Activated gamma-delta T cell treated with anti-CD3 and anti-CD28 coated beads, Interleukin-2, amount 50 U/mL, for 16 hours (primary cell): ENCODE measurements around the gene DYRK1A.
"Not testable (repeated sequence)": the region's sequence is repeated elsewhere in the genome, so short reads cannot be mapped to it uniquely, and the experiment has no call there.

Experiments used
- DNase-seq: peaks from one replicate; pipeline ENCODE4 v3.0.0-alpha.2; 2020; ENCODE audit warnings: low read depth

The DYRK1A gene

DNA sequence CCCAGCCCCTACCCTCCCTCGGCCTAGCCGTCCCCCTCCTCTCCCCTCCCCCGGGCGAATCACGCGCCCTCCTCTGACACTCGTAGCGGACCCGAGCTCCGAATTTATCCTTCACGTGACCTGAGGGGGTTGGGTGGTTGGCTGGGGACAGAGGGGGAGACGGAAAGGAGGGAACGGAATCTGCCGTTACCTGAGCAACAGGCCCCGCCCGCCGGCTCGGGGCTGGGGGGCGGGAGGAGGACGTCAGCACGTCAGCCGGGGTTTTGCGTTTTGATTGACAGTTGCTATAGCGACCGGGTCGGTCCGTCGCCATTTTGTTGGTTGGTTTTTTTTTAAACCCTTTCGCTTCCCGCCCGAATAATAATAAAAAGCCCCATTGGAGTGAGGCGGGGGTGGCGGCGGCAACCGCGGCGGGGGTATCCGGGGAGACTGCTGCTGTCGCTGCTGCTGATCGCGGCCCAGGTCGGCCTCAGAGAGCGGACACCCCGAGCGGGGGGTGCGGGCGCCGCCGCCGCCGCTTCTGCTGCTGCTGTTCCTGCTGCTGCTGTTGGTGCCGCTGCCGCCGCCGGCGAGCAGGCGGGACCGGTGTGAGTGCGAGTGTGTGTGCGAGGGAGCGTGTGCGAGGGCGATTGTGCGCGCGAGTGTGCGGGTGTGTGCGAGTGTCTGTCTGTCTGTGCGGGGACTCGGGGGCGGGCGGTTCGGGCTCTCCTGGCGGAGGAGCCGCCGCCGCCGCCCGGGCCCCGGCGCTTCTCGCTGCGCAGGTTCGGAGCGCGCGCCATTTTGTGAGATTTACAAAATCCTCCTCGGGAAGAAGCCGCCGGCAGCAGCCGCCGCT lies at the start of gene DYRK1A:
TSS of gene DYRK1A (plus strand) at position 292 of the 835 bp plus-strand sequence. CDS start 53,602 bp downstream, outside the sequence.
- peak; percentile 98 for DNase-seq

DNA sequence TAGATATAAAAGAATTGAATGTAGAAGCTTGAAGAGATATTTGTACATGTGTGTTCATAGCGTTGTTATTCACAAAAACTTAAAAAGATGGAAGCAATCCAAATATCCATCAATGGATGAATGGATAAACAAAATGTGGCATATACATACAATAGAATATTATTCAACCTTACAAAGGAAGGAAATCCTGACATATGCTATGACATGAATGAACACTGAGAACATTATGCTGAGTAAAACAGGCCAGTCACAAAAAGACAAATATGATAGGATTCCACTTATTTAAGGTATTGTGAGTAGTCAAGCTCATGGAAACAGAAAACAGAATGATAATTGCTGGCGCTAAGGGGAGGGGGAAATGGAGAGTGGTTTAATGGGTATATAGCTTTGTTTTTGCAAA lies 47.0 kb upstream of the DYRK1A start:
- DNase-seq = no peak

DNA sequence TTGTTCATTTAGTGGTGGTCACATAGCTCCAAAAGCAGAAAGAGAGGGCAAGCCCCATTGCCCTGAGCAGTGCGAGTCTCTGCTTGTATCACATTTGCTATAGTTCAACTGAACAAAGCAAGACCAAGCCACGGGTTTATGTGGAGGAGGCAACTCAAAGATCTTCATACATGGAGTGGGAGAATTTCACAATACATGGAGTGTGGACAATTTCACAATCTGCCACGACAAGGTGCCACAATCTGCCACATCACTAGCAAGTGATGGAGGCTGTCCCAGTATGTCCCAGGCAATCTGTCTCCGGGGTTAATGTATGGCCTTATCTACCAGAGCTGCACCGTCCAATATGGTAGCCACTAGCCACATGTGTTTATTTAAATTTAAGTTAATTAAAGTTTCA lies 44.5 kb upstream of the DYRK1A start:
- no peak for DNase-seq

DNA sequence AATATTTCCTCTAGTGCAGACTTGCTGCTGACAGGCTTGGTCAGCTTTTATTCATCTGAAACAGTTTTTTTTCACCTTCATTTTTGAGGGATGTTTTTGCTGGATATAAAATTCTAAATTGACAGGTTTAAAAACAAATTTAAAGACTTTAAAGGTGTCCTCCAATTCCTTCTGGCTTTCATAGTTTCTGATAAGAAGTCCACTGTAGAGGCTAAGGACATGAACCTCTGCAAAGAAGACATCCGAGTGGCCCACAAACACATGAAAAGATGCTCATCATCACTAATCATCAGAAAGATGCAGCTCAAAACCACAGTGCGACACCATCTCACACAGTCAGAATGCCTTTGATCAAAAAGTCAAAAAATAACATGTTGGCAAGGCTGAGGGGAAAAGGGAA lies 42.0 kb upstream of the DYRK1A start:
- no peak for DNase-seq

DNA sequence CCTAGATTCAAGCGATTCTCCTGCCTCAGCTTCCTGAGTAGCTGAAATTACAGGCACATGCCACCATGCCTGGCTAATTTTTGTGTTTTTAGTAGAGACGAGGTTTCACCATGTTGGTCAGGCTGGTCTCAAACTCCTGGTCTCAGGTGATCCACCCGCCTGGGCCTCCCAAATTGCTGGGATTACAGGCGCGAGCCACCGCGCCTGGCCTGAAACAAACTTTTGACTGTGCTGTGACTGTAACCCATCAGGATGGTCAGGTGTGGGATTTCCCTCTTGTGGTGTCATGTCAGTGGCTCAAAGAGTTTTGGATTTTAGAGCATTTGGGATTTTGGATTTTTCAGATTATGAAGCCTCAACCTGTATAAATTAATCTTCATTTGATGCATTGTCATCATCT lies 38.4 kb upstream of the DYRK1A start:
- DNase-seq = not testable (repeated sequence)

DNA sequence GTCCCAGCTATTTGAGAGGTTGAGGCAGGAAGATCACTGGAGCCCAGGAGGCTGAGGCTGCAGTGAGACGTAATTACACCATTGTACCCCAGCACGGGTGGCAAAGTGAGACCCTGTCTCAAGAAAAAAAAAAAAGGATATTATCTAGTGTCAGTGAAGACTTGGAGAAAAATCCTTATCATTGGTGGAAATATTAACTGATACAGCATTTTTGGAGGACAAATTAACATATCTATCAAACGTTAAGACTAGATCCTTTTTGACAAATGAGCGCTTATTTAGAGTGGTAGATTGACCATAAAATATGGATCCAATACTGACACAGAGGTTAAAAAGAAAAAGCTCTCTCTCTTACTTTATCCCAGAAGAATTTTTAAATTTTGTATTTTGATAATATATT lies 35.2 kb upstream of the DYRK1A start:
- no peak for DNase-seq

DNA sequence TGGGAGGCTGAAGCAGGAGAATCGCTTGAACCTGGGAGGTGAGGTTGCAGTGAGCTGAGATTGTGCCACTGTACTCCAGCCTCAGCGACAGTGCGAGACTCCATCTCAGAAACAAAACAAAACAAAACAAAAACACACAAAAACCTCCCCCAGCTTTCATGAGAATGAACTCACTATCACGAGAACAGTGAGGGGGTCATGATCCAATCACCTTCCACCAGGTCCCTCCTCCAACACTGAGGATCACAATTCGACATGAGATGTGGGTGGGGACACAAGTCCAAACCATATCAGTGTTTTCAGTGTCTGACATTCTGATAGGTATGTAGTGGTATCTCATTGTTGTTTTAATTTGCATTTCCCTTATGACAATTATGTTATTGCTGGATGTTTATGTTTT lies 31.5 kb upstream of the DYRK1A start:
- DNase-seq = no peak

DNA sequence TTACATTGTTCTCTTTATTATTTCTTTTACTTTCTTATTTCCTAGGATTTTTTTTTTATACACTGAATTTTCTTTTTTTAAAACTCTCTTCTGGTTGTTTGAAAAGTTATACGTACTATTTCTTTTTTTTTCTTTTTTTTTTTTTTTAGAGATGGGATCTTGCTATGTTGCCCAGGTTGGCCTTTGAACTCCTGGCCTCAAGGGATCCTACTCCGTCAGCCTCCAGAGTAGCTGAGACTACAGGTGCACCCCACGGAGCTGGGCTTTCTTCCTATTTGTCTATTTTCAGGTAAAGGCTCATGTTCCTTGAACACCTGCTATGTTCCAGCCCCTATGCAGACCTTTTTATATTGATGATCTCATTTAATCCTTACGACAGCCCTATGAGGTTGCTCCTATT lies 29.4 kb upstream of the DYRK1A start:
- DNase-seq = no peak

DNA sequence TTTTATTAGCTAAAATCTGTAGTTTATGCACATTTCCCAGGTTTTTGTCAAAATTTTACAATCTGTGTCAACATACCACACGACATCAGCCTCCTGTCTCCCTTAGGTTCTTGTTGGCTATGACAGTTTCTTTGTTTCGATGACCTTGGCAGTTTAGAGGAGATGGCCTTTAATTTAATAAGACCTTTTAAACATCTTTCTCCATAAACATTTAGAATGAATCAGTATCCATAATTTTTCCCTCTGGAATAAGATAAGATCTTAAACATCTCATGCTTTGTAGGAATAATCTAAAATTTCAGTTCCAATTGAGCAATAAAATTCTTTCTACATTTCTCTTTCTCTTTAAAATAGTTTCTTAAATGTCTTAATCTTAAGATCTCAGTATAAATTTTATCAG lies 28.7 kb upstream of the DYRK1A start:
- DNase-seq = no peak

DNA sequence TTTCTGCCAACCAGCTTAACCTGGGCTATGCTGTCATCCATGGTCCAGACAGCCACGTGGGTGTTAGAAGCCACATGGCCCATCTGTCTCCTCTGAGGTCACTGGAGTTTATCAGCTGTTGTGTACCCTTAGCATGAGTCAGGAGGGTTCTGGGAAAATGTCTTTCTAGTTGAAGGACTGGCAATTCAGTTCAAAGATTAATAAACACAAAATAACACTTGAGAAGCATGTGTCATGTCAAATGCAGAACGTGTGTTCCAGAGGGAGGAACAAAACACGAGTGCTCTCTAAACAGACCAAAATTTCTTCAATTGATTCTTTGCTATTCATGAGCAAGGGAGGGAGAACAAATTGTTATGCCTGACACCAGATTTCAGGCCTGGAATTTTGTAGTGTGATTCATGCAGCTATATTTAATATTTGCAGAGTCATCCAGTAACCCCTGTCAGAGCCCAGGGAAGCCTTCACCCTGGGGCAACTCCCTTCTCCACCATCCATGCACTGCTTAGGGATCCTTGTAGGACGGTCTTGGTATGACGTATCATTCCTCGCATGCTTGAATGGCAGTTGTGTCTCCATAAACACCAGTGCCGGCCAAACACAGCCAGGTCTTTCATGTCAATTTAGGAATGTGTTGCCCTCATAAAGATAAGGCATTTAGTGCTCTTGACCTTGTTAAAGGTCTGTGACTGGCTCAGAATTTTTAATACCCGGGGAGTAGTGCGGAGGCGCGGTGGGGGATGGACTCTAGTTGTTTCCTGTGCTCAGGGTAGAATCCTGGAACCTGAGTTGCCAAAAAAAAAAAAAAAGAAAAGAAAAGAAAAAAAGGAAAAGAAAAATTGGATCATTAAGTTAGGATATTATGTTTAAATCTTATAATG lies 27.7 kb upstream of the DYRK1A start:
- DNase-seq = no peak

DNA sequence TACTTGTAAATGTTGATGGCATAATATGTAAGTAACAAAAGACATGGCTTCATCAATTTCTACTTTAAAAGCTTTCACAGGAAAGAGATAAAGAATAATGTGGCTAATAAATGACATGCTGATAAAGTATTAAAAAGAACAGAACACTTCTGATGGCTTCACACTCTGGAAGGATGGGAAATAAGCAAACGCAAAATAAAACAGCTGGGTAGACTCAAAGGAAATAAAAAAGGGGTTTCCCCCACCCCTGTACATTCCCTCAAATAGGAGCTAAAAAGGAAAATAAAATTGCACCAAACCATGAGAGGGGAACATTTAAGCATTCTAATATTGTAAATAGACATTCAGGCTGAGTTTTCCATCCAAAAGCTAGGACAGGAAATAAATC lies 27.0 kb upstream of the DYRK1A start:
- DNase-seq = no peak

DNA sequence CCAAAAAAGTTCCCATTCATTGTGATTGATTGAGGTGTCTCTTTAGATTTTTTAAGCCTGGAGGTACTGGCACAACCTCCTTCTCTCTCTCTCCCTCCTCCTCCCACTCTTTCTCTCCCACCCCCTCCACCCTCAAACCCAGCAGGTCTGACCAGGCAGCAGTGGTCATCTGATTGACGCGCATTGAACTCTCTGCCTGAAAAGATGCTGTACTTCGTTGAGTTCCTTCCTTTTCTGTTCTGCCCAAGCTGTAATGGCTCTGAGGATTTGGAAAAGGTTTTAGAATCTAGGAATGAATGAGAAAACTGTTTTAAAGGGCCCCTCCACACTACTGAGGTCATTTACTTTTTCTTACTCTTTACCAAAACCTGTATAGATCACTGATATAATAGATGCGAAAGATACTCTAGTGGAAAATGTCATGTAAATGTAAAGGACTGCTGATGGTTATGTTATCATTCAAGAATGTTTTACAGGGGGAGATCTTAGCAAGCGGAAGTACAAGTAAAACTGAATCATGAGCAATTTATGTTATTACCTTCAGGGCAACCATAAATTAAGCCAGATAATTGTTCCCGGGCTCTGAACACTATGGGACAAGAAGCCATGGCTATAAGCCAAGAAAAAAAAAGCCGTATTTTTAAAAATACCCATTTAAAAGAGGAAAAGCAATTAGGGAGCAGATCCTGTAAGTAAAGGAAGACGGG lies 25.2 kb upstream of the DYRK1A start:
- no peak for DNase-seq

DNA sequence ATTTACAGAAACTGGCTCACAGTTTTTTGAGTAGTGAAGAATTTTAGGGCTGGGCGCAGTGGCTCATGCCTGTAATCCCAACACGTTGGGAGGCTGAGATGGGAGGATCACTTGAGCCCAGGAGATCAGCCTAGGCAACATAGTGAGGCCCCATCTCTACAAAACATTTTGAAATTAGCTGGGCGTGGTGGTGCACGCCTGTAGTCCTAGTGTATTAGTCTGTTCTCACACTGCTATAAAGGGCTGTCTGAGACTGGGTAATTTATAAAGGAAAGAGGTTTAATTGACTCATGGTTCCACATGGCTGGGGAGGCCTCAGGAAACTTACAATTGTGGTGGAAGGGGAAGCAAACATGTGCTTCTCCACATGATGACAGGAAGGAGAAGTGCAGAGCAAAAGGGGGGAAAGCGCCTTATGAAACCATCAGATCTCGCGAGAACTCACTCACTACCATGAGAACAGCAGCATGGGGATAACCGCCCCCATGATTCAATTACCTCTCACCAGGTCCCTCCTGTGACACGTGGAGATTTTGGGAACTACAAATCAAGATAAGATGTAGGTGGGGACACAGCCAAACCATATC lies 24.4 kb upstream of the DYRK1A start:
- DNase-seq = no peak

DNA sequence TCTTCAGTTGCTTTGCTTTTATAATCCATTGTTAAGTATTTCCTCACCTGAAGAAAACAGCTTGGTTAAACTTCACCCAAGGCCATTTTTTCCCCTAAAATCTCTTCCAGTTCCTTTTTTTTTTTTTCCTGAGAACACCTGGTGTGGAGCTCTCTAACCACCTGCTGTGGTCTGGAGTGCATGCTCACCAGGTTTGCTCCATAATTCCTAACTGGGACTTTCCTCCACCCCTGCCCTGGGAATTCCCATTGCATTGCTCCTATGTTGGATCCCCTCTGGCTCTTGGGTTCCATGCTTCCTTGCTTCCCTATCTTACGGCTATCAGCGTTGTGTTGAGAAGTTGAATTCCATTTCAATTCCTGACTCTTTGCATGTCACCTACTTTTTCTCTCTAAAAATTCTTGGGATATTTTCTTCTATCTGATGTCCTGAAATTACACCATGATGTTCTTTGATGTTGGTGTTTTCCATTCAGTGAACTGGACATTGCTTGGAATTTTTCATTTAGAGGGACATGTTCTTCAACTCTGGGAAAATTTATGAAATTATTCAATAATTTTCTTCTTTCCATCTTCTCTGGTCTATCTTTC lies 19.6 kb upstream of the DYRK1A start:
- no peak for DNase-seq

DNA sequence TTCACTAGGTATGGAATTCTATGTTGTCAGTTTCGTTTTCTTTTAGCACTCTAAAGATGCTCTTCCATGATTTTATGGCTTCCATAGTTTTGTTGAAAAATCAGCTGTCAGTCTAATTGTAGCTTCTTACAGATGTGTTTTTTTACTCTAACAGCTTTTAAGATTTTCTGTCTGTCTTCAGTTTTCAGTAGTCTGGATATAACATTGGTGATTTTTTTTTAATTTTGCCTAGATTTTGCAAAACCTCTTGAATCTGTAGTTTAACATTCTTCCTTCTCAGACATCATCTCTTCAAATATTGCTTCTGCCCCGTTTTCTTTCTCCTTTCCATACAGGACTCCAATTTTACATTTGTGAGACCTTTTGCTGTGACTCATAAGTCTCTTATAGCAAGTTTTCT lies 17.9 kb upstream of the DYRK1A start:
- DNase-seq = no peak

DNA sequence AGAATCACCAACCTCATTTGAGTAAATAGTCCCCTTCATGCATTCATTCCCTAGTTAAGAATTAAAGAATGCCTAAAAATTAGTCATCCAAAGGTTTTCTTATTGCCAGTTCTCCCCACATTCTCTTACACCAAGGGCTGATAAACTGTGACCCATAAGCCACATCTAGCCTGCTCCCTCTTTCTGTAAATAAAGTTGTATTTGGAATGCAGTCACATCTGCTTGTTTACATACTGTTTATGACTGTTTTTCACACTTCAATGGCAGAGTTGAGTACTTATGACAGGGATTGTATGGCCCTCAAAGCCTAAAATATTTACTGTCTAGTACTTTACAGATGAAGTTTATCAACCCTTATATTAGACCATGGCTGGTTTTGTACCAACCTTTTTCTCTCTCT lies 16.1 kb upstream of the DYRK1A start:
- DNase-seq = no peak

DNA sequence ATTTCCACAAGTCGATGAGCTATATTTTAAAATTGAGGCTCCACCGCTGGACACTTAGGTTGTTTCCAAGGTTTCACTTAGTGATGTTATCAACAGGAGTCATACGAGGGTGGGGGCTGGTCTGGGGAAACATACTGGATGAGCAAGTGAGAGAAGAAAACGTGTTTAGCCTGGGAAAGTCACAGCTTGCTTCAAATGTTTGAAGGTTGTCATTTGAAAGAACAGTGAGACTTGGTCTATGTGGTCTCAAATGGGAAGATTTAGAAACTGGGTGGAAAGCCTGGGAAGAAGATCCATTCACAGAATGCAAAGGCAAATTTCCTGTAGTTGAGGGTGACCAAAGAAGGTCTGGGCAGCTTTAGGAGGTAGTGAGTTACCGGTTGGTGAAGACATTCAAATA lies 9.9 kb upstream of the DYRK1A start:
- no peak for DNase-seq

DNA sequence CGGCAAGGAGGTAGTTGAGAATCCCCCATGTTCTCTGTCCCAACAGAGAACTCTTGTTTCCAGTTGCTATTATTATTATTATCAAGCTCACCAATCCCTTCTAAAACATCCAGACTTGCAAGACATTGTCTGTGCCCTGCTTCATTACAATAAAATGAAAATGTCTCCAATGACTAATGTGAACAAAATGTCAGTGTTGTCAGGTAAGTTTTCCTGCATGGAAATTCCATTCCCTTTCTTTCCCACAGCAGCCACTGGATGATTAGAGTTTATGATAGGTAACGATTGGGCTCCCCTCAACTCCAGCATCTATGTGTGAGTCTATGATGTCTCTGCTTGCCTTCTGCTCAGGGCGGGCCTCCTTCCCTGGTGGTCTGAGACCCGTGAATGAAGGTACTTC lies 8.9 kb upstream of the DYRK1A start:
- DNase-seq = no peak

DNA sequence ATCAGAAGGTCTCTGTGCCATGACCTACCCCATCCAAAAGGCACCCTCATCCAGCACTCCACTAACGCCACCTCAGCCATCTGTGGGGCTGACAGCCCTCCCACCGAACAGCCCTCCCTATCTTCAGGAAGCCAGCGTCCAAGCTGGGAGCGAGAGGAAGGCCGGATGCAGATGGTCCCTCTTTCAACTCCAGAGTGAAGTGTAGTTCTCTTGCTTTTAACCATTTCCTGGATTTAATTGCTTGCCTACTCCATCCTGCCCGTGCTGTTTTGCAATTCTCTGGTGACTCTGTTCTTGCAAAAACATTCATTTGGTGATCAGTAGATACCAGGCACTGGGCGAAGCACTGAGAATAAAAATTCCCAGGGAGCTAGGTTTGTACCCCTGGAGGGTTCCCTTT lies 8.2 kb upstream of the DYRK1A start:
- no peak for DNase-seq

DNA sequence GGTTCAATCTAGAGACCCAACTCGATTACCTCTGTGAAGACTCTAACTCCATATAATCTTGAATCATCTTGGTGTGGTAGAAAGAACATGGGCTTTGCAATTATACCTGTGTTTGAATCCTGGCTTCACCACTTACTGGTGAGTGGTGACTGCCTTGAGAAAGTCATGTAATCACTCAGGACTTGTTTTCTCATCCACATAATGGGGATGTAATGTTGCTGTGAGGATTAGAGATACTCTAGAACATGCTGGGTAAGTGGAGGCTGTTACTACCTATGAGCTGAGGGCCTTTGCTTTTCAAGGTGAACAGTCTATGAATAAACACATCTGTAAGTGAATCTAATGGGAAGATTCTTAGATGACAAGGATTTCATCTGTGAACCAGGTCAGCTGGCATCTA lies 2.6 kb upstream of the DYRK1A start:
- DNase-seq = no peak

DNA sequence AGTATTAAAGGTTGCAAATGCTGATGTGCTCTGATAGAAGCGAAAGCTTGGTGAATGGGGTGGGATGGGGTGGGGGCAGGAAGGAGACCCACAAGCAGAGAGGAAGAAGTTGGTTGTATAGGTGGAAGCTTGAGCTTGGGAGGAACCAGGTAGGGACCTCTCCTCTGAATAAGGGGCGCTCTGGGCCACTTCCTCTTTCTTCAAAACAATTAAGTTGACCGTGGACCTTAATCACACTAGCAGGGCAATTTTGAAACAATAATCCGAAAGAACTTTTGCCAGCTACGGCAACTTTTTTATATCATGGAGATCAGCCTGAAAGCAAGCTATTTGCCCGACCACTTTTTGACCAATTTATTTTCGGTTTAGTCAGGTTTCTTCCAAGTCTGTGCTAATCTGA lies 1.9 kb upstream of the DYRK1A start:
- DNase-seq = no peak
